ENCODE data around the gene CCDC93. TPM values are rescaled to one million over a fixed set of nuclear protein-coding genes. Genes with fewer than 3 reads are reported as not detected.

CCDC93 gene
- total RNA-seq, 4 donors from 2014 or later = 11.6 to 55.6 (median 23.9) TPM

GRCh38 chr2:117879003-117879402 lies 134.9 kb downstream of the CCDC93 start:
- no peaks in the 10 kb centered on the region for H3K4me1 ChIP-seq
- no peak for DNase-seq (ENCODE audit: low spot score in 2 of 2)
- H3K36me3 ChIP-seq = no peaks in the 10 kb centered on the region
- TF ChIP-seq, protein P1, sequence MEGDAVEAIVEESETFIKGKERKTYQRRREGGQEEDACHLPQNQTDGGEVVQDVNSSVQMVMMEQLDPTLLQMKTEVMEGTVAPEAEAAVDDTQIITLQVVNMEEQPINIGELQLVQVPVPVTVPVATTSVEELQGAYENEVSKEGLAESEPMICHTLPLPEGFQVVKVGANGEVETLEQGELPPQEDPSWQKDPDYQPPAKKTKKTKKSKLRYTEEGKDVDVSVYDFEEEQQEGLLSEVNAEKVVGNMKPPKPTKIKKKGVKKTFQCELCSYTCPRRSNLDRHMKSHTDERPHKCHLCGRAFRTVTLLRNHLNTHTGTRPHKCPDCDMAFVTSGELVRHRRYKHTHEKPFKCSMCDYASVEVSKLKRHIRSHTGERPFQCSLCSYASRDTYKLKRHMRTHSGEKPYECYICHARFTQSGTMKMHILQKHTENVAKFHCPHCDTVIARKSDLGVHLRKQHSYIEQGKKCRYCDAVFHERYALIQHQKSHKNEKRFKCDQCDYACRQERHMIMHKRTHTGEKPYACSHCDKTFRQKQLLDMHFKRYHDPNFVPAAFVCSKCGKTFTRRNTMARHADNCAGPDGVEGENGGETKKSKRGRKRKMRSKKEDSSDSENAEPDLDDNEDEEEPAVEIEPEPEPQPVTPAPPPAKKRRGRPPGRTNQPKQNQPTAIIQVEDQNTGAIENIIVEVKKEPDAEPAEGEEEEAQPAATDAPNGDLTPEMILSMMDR (IDR thresholded peaks at IDR 0.05) = no peak
- no peak for TF ChIP-seq POLR2A (IDR thresholded peaks at IDR 0.05)
- no peak for TF ChIP-seq POLR2AphosphoS5 (IDR thresholded peaks at IDR 0.05)
- TF ChIP-seq EP300 (IDR thresholded peaks at IDR 0.05) = no peak
- no peaks in the 10 kb centered on the region for H3K27me3 ChIP-seq
- no peak overlapping the region for H3K27ac ChIP-seq
- H3K9me3 ChIP-seq = no peaks in the 10 kb centered on the region
- H3K4me3 ChIP-seq = no peak overlapping the region
- 93% methylated on average over 2 of the region's 2 CpGs for WGBS

DNA sequence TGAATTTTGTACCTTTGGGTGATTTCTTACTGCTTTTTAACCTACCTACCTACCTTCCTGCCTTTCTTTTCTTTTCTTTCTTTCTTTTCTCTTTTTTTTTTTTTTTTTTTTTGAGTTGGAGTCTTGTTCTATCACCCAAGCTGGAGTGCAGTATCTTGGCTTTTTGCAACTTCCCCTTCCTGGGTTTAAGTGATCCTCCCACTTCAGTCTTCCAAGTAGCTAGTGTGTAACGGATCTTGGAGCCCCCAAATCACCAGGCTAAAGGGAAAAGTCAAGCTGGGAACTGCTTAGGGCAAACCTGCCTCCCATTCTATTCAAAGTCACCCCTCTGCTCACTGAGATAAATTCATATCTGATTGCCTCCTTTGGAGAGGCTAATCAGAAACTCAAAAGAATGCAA lies 138.1 kb downstream of the CCDC93 start:
- DNase-seq (ENCODE audit: low spot score in 2 of 2) = no peak
- WGBS = 42% methylated on average over 1 of the region's 1 CpG
- no peaks in the 10 kb centered on the region for H3K27me3 ChIP-seq

More for the DNA sequence above, 138.1 kb downstream of the CCDC93 start:
- Histone ChIP-seq H3K36me3 (no peaks in the 10 kb centered on the region), H3K4me1 (no peaks in the 10 kb centered on the region), H3K27ac (no peak overlapping the region), H3K9me3 (no peaks in the 10 kb centered on the region), H3K4me3 (no peak overlapping the region)
- TF ChIP-seq POLR2AphosphoS5 (IDR thresholded peaks at IDR 0.05) (no peak), EP300 (IDR thresholded peaks at IDR 0.05) (no peak), POLR2A (IDR thresholded peaks at IDR 0.05) (no peak)
- TF ChIP-seq, protein P1 (IDR thresholded peaks at IDR 0.05) = no peak

Other genes with a start within 250 kb of the CCDC93 start
- gene DDX18, start 199.4 kb downstream of the CCDC93 start, total RNA-seq = 10 to 100 TPM; 32.3 to 61.7 (median 39.6) TPM
- gene INSIG2, start 74.4 kb upstream of the CCDC93 start, total RNA-seq = 10 to 100 TPM in 2 of 4 donors, 1 to 10 TPM in 2; 6.9 to 14.9 (median 9.3) TPM